Immature natural killer cell (primary cell): Measurements from ENCODE around the gene TANGO2. TPM values are rescaled to one million over a fixed set of nuclear protein-coding genes. Genes with fewer than 3 reads are reported as not detected.
A peak's percentile ranks its signal among the peaks of the same experiment; 100 is the strongest.

ENCODE experiments used
- DNase-seq, 3 donors: peaks; one replicate each; pipeline ENCODE4 v3.0.0; 2022; ENCODE audit warnings: mixed read lengths in 1 of 3
- H3K27ac Mint-ChIP-seq, 6 donors: one replicate each; pipeline ENCODE4 v1.8.0; 2020; ENCODE audit warnings: mixed read lengths in 6 of 6, mild to moderate bottlenecking in 5 of 6, inconsistent platforms in 4 of 6, moderate library complexity in 3 of 6
- H3K27me3 Mint-ChIP-seq, 3 donors: one replicate each; pipeline ENCODE4 v1.8.0; 2020 to 2021; ENCODE audit warnings: low read depth in 3 of 3, mild to moderate bottlenecking in 3 of 3, mixed read lengths in 3 of 3, moderate library complexity in 3 of 3, inconsistent platforms in 1 of 3
- H3K36me3 Mint-ChIP-seq, 3 donors: one replicate each; pipeline ENCODE4 v1.8.0; 2020; ENCODE audit warnings: mixed read lengths in 3 of 3, inconsistent platforms in 2 of 3, mild to moderate bottlenecking in 2 of 3
- H3K4me1 Mint-ChIP-seq, 2 donors: one replicate each; pipeline ENCODE4 v1.8.0; 2020; ENCODE audit warnings: inconsistent platforms in 2 of 2, mild to moderate bottlenecking in 2 of 2, mixed read lengths in 2 of 2, moderate library complexity in 1 of 2
- H3K4me3 Mint-ChIP-seq, 5 donors: one replicate each; pipeline ENCODE4 v1.8.0; 2020; ENCODE audit warnings: mild to moderate bottlenecking in 5 of 5, mixed read lengths in 5 of 5, inconsistent platforms in 3 of 5, moderate library complexity in 3 of 5
- H3K9me3 Mint-ChIP-seq, 6 donors: one replicate each; pipeline ENCODE4 v1.8.0; 2020; ENCODE audit warnings: mild to moderate bottlenecking in 6 of 6, mixed read lengths in 6 of 6, inconsistent platforms in 4 of 6, moderate library complexity in 3 of 6
- polyA plus RNA-seq, 3 donors: library from polyadenylated mRNA; unstranded; fragments of 300-500 nt; fragmentation: Illumina TruSeq; gene quantifications; one replicate each; pipeline ENCODE4 v1.2.3, GENCODE V29; 2021

TANGO2 gene
- polyA plus RNA-seq, 3 donors from 2014 or later = 43.3 to 68.6 (median 56.6) TPM

DNA sequence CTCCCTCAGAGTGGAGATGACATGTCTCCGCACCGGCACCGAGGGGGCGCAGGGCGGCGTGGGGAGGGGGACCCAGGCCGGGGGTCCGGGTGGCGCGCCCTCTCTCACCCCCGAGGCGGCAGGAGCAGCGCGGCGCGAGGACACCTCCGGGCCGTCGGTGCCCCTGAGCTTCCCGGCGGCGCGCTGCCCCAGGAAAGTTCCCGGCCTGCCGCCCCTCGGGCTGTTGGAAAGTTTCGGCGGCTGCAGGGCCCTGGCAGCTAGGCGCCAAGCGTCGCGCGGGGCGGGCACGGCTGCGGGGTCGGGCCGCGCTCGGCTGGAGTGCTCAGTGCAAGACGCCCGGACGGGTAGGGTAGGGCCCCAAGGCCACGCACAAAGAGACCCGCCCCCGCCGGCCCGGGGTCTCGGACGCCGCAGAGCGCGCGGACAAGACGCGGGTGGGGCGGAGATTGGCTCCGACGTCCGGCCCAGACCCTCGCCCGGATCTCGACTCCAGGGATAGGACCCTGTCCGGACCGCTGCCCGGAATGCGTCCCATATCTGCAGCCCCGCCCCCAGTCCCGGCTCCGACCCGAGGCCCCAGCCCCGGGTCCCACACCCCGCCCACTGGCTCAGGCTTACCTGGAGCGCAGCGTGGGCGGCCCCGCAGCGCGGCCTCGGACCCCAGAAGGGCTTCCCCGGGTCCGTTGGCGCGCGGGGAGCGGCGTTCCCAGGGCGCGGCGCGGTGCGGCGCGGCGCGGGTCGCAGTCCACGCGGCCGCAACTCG, 4.8 kb upstream of the TANGO2 start:
- Mint-ChIP-seq H3K4me3 (peak overlapping the region in 2 of 5 donors; percentile 14 to 90), H3K27ac (no peak overlapping the region)

DNA sequence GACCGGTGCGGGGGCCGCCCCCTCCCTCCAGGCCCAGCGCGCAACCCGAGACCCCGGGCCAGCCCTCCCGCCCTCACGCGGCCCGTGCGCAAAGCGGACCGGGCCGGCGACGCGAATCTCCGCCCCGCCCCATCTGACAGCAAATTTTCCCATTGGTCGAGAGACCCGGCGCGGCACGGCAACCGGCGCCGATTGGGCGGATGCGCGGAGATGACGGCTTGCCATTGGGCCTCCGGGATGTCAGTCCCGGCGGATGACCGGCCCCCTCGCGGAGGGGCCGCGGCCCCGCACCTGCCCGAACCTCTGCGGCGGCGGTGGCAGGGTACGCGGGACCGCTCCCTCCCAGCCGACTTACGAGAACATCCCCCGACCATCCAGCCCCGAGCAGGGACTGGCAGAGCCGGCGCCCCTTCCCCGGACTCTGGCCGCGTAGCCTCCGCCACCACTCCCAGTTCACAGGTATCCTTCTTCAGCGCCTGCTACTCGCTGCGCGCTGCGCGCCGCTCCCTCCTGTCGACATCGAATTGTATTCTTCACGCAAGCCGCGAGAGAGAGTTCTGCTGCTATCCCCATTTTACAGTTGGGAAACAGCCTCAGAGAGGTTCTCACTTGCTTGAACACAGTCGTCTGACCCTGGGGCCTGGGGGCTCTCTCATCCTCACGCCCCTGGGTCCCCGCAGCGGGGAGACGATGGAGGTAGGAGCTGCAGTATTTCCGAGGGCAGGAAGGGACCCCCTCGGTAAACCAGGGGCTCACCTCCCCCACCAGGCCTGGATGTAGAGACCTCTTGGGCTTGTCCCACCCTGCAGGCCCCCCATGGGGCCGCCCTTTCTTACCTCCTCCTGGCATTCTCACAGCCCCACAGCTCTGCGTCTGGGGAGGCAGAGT, 3.9 kb upstream of the TANGO2 start, which contains the start of gene ARVCF:
Gene ARVCF (minus strand): TSS at position 90 of the 888 bp plus-strand sequence. CDS start 26,029 bp downstream, outside the sequence.
- Mint-ChIP-seq H3K36me3 (no peaks in the 10 kb centered on the region), H3K4me3 (peak within 1 kb of the TSS; percentile 87 to 91 (median 90)), H3K4me1 (peaks cover 41 to 47% of the 10 kb centered on the region in 2 donors), H3K9me3 (no peaks in the 10 kb centered on the region), H3K27me3 (peaks cover 0 to 11% (median 4%) of the 10 kb centered on the region in 3 donors), H3K27ac (peak within 1 kb of the TSS in 5 of 6 donors; percentile 19 to 45 (median 39))
- DNase-seq = peak; percentile 91

More for the DNA sequence above, 4.8 kb upstream of the TANGO2 start:
- Mint-ChIP-seq H3K9me3 (no peaks in the 10 kb centered on the region), H3K27me3 (peaks cover 0 to 4% (median under 1%) of the 10 kb centered on the region in 3 donors), H3K4me1 (peaks cover 40 to 50% of the 10 kb centered on the region in 2 donors), H3K36me3 (no peaks in the 10 kb centered on the region)
- DNase-seq = peak; percentile 24 to 34 (median 26)

DNA sequence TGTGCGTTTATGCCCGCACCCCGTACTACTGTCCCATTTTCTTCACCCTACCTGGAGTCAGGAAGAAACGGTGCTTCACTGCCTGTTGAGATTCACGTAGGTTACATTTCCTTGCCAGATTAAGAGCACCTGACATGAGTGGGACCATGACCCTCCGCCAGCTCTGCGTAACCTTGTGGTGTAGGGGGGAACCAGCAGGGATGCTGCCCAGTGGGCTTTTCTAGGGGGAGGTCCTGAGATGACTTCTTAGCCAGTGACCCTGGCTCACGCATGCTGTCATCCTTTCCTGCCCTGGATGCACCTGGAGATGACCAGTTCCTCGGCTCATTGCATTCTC, 3.3 kb upstream of the TANGO2 start:
- Mint-ChIP-seq H3K36me3 (no peaks in the 10 kb centered on the region), H3K4me3 (peak overlapping the region; percentile 85 to 91 (median 87)), H3K9me3 (no peaks in the 10 kb centered on the region), H3K4me1 (peaks cover 44 to 48% of the 10 kb centered on the region in 2 donors), H3K27me3 (peaks cover 0 to 14% (median 4%) of the 10 kb centered on the region in 3 donors), H3K27ac (peak overlapping the region in 3 of 6 donors; percentile 19 to 40 (median 39))
- no peak for DNase-seq

DNA sequence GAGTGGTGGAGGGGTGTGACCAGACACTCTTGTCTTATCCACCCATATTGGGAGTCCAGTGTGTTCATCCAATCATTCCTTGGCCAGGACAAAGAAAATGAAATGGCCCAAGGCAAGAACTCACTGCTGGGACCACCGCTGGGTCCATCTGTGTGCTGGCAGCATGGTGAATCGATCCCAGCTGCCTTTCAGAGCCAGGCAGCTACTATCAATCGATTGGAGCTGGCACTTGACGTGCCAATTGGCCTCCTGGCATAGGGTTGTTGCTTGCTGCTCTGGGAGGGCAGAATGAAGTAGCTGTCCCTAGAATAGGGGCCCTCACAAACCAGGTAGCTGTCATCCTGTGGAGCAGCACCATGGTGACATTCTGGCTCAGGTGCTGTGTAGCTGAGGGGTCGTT, 2.9 kb upstream of the TANGO2 start:
- Mint-ChIP-seq H3K27ac (no peak overlapping the region), H3K36me3 (no peaks in the 10 kb centered on the region), H3K27me3 (peaks cover 0 to 14% (median 4%) of the 10 kb centered on the region in 3 donors), H3K4me1 (peaks cover 45 to 52% of the 10 kb centered on the region in 2 donors), H3K9me3 (no peaks in the 10 kb centered on the region), H3K4me3 (peak overlapping the region; percentile 85 to 91 (median 87))
- no peak for DNase-seq

DNA sequence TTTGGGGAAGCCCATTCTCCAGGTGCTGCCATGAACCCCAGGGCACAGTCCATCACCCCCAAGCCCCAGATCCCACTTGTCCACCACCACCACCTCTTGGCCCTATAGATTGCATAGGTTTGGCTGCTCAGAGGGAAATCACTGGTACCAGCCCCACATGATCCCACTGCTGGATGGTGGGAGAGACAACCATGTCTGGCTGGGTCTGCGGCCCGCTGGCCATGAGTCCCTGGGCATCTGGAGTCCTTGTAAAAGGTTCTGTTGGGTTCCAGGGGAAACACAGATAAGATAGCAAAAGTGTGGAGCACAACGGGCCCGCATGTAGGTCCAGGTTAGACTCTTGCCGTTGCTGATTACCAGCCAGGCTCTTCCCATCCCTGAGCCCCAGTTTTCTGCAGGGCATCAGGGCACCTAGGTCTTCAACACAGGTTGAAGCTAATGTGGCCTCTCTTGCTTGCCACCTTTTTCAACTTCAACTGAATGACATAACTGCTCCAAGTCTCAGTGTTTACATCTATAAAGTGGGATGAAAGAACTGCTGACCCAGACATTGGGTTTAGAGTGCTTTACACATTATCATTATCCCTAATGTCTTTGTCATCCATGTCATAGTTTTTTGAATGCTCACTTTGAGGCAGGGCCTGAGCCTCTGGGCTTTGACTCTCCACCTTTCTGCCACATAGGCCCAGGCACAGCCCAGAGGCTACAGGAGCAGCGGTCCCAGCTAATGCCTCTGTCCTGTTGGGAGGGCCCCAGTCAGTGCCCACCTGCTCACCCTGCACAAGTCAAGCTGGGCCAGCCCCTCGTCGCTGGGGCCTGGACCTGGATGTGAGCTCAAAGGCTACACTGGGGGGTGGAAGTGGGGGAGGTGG, 1.0 kb upstream of the TANGO2 start:
- H3K4me3 Mint-ChIP-seq = peak overlapping the region; percentile 90 to 95 (median 93)

DNA sequence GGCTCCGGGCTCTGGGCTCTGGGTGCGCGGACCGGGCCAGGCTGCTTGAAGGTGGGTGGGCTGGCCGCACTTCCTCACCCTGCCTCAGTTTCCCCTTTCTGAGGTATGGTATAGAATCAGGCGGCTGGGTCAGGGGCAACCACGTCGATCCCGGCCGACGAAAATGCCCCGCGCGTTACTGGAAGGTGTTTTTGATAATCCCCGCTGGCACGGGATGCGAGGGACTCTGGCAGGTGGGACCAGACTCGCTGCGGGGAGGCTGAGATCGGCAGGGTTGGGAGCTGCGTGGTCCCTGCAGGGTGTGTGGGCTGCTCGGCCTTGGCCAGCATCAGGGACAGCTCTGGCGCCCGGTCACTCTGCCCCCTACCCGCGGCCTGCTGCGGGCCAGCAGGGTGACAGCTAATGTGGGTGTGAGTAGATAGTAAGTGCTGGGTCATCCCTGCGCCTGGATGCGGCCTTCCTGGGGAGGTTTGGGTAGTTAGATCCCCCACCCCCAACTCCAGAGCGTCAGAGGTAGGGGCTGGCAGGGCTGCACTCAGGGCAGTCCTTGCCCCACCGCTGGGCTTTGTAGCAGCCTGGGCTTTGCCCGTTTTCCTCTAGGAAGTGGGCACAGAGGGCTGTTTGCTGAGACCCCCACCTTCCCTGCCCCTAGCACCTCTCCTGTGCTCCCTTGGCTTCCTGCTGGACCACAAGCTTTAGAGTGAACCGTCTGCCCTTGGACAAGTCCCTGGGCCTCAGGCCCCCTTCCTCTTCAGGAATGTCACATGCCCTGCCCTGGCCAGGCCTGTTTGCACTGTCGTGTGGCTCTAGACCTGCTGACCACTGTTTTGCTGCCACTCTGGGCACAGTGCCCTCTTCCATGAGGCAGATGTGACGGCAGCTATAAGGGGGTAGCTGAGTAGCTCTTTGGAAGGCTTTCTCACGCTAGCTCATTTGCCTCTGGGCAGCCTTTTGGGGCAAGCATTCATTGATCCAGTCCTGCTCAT, 579 bp downstream of the TANGO2 start:
- Mint-ChIP-seq H3K4me1 (peaks cover 51 to 53% of the 10 kb centered on the region in 2 donors), H3K27ac (peak overlapping the region; percentile 84 to 94 (median 88)), H3K36me3 (peaks cover 0 to 3% (median 0%) of the 10 kb centered on the region in 3 donors), H3K4me3 (peak overlapping the region; percentile 89 to 94 (median 90)), H3K27me3 (peaks cover 0 to 14% (median 4%) of the 10 kb centered on the region in 3 donors), H3K9me3 (no peaks in the 10 kb centered on the region)
- DNase-seq = no peak

More for the DNA sequence above, 1.0 kb upstream of the TANGO2 start:
- Mint-ChIP-seq H3K36me3 (peaks cover 0 to 3% (median 0%) of the 10 kb centered on the region in 3 donors), H3K4me1 (peaks cover 47 to 50% of the 10 kb centered on the region in 2 donors), H3K27me3 (peaks cover 0 to 14% (median 4%) of the 10 kb centered on the region in 3 donors), H3K9me3 (no peaks in the 10 kb centered on the region), H3K27ac (peak overlapping the region; percentile 86 to 97 (median 96))
- DNase-seq = no peak

DNA sequence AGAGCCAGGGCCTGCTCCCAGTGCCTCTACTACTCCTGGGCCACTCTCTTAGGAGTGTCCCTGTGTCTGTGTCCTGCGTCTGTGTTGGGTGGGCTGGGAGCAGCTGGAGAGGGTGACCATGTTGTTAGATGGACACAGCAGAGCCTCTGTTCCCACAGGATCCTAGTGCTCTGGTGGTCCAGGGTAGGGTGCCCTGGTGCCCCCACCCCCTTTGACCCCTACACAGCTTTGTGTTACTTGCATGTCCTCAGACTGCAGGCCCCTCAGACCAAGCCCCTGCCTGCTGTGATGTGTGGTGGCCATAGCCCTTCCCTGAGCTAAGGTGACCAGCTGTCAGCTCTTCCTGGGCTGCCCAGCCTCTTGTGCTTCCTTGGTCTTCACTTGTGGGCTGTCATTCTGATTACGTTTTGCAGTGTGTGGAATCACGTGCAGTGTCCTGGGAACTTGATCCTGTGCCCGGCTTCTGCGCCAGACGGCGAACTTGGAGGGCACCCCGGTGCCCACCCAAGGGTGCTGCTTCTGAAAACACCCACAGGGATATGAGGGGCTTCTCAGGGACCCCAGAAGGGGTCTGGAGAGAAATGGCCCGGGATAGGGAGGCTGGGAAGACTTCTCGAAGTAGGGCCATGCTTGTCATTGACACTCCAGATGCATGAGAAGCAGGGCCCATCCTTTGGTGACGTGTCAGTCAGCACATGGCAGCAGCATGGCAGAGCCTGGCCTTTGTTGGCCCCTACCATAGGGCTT, 1.5 kb downstream of the TANGO2 start:
- H3K9me3 Mint-ChIP-seq = no peaks in the 10 kb centered on the region
- H3K36me3 Mint-ChIP-seq = peaks cover 0 to 3% (median 0%) of the 10 kb centered on the region in 3 donors
- H3K27ac Mint-ChIP-seq = peak overlapping the region; percentile 84 to 94 (median 88)
- H3K4me1 Mint-ChIP-seq = peaks cover 51 to 53% of the 10 kb centered on the region in 2 donors
- H3K27me3 Mint-ChIP-seq = peaks cover 0 to 15% (median 4%) of the 10 kb centered on the region in 3 donors
- H3K4me3 Mint-ChIP-seq = peak overlapping the region; percentile 89 to 94 (median 90)
- DNase-seq = no peak

DNA sequence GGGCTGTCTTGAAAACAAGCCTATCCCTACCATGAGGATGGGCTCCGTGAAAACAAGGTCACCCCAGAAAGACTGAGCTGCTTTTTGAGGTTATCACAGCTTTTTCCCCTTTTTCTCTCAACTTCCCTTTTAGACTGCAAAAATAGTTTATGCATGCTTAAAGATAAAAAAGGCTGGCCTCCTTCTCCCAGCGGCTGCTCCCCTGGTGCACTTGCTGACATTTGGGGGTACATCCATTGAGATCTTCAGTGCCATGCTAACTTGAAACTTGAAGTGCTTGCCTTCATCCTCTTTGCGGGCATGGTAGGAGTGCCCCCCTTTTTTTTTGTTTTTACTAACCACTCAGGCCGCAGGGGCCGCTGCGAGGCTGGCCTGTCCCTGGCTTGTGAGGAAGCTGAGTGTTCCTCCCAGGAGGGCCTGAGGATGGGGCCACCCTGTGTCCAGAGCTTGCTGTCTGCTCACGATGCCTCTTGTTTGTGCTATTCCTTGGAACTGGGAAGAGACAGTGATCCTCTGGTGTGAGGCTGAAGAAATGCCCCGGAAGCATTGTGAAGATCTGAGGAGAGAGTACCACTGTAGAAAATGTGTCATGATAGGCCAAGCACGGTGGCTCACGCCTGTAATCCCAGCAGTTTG, 2.2 kb downstream of the TANGO2 start:
- Mint-ChIP-seq H3K27me3 (peaks cover 0 to 15% (median 4%) of the 10 kb centered on the region in 3 donors), H3K9me3 (no peaks in the 10 kb centered on the region), H3K4me3 (peak overlapping the region; percentile 40 to 94 (median 59)), H3K27ac (peak overlapping the region in 5 of 6 donors; percentile 42 to 90 (median 84)), H3K4me1 (peaks cover 49% of the 10 kb centered on the region in 2 donors), H3K36me3 (peaks cover 0 to 3% (median 0%) of the 10 kb centered on the region in 3 donors)
- no peak for DNase-seq

DNA sequence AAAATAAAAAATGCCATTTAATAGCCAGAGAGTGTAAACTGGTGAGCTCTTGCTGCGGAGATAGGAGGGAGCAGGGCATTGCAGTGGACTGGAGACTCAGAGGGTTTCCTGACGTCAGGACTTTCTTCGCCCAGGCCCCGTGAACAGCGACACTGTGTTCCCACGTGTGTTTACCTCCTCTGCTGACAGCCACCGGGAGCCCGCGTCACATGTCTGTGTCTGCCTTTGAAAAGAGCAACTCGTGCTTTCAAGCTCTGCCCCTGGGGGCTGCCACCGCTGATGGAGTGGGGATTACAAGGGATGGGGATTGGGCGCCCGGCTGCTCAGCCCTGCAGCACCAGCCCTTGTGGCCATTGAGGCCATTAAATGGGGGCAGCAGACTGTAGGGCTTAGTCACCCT, 3.3 kb downstream of the TANGO2 start:
- Mint-ChIP-seq H3K27ac (no peak overlapping the region), H3K27me3 (peaks cover 0 to 15% (median 4%) of the 10 kb centered on the region in 3 donors), H3K4me3 (no peak overlapping the region), H3K9me3 (no peaks in the 10 kb centered on the region), H3K4me1 (peaks cover 53 to 55% of the 10 kb centered on the region in 2 donors), H3K36me3 (peaks cover 0 to 3% (median 0%) of the 10 kb centered on the region in 3 donors)
- DNase-seq = no peak

DNA sequence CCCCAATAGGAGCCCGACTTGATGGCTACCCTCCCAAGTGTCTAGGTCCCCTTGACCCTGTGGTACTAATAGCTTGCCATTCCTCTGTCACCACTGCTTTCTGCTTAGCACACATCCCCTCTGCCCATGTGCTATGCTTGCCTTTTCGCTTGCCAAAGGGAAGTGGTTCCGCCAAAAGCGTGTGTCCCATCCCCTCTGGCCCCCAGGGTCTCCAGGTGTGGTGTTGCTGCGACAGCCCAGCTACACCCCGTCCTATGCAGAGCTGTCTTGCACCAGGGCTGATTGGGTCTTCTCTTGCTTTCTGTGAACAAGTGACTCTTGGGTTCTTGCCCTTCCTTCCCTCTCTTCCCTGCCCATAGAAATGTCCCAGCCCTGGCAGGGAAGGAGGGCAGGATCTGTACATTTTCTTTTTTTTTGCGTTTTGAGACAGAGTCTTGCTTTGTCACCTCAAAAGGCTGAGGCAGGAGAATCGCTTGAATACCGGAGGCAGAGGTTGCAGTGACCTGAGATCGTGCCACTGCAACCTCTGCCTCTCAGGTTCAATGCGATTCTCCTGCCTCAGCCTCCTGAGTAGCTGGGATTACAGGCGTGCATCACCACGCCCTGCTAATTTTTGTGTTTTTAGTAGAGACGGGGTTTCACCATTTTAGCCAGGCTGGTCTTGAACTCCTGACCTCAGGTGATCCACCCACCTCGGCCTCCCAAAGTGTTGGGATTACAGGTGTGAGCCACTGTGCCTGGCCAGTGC, 3.9 kb downstream of the TANGO2 start:
- Mint-ChIP-seq H3K9me3 (no peaks in the 10 kb centered on the region), H3K4me3 (no peak overlapping the region), H3K36me3 (peaks cover 0 to 3% (median 0%) of the 10 kb centered on the region in 3 donors), H3K27ac (peak overlapping the region in 2 of 6 donors; percentile 26 to 48), H3K27me3 (peaks cover 0 to 15% (median 4%) of the 10 kb centered on the region in 3 donors), H3K4me1 (peaks cover 53 to 55% of the 10 kb centered on the region in 2 donors)
- no peak for DNase-seq
